HepG2 (cell line): Measurements from ENCODE around the gene WDR54. TPM values are rescaled to one million over a fixed set of nuclear protein-coding genes. Genes with fewer than 3 reads are reported as not detected.

Source experiments
- ATAD3A ChIP-seq: sonication (generic); formaldehyde crosslinking; IDR thresholded peaks from 2 replicates; pipeline ENCODE4 v1.4.0; 2020; ENCODE audit warnings: missing genetic modification reagents
- BRCA1 ChIP-seq: sonication (generic); formaldehyde crosslinking; IDR thresholded peaks from 2 replicates; pipeline ENCODE4 v1.4.0; 2020; ENCODE audit warnings: missing genetic modification reagents
- CCDC6 ChIP-seq: sonication (generic); formaldehyde crosslinking; IDR thresholded peaks from 2 replicates; pipeline ENCODE4 v1.8.1; 2022; ENCODE audit warnings: mild to moderate bottlenecking, missing genetic modification reagents, moderate library complexity
- FOXA1 ChIP-seq, 2 experiments: fragments of 450-650 bp in 1 of 2; sonication (generic) in 1 of 2; formaldehyde crosslinking in 1 of 2; IDR thresholded peaks; 2 replicates each; pipeline versions ENCODE4 v1.4.0 to v1.6.1; 2016 to 2020; ENCODE audit warnings: missing genetic modification reagents in 1 of 2
- NFAT5 ChIP-seq: sonication (generic); formaldehyde crosslinking; IDR thresholded peaks from 2 replicates; pipeline ENCODE4 v1.4.0; 2020; ENCODE audit warnings: missing genetic modification reagents
- NR0B2 ChIP-seq: sonication (generic); formaldehyde crosslinking; IDR thresholded peaks from 2 replicates; pipeline ENCODE4 v1.4.0; 2020; ENCODE audit warnings: mild to moderate bottlenecking, missing genetic modification reagents
- PAF1 ChIP-seq: IDR thresholded peaks from 2 replicates; pipeline ENCODE4 v1.6.1; 2016; ENCODE audit warnings: missing genetic modification reagents, missing compliant biosample characterization
- SOX6 ChIP-seq, 2 experiments: fragments of 450-650 bp in 1 of 2; sonication (generic) in 1 of 2; formaldehyde crosslinking in 1 of 2; IDR thresholded peaks; 2 replicates each; pipeline versions ENCODE4 v1.4.0 to v1.6.1; 2017 to 2020; ENCODE audit warnings: antibody characterized with exemption in 1 of 2, mild to moderate bottlenecking in 1 of 2, missing genetic modification reagents in 1 of 2
- ZNF496 ChIP-seq: sonication (generic); formaldehyde crosslinking; IDR thresholded peaks from 2 replicates; pipeline ENCODE4 v1.8.1; 2023; ENCODE audit warnings: mild to moderate bottlenecking, moderate library complexity, missing genetic modification reagents; ENCODE audit not compliant: insufficient replicate concordance
- polyA plus RNA-seq, 8 experiments: library from polyadenylated mRNA; depleted of rRNA in 3 of 8; stranded (reverse) in 7 of 8; unstranded in 1 of 8; fragments of >200 nt; fragmentation: Illumina TruSeq in 4 of 8; extraction: Trizol in 4 of 8; gene quantifications; 2 replicates each; pipeline versions ENCODE4 v1.2.1 to v1.2.3, GENCODE V29; 2011 to 2016; ENCODE audit warnings: low read depth in 4 of 8, missing spikeins in 1 of 8, mixed read lengths in 1 of 8; ENCODE audit not compliant: insufficient read depth in 1 of 8
- total RNA-seq, 5 experiments: library from RNA; depleted of rRNA; stranded (reverse); fragments of >200 nt; fragmentation: Illumina TruSeq; extraction: Trizol; gene quantifications; 2 replicates each; pipeline ENCODE4 v1.2.3, GENCODE V29; 2016; ENCODE audit warnings: low read depth in 1 of 5
- TF ChIP-seq, protein P1 (sequence below): sonication (generic); formaldehyde crosslinking; IDR thresholded peaks from 2 replicates; pipeline ENCODE4 v1.5.1; 2020; ENCODE audit warnings: missing genetic modification reagents, mild to moderate bottlenecking, borderline replicate concordance
- TF ChIP-seq, protein P2 (sequence below): sonication (generic); formaldehyde crosslinking; IDR thresholded peaks from 2 replicates; pipeline ENCODE4 v1.5.1; 2020; ENCODE audit warnings: mild to moderate bottlenecking, missing genetic modification reagents, borderline replicate concordance

Gene WDR54
- total and polyA plus RNA-seq, 2 of the 13 experiments (the other 11 are each of a cell fraction or from before 2014, with no cell fraction given): 2.0 to 17.3 TPM

- TF ChIP-seq, protein P1, sequence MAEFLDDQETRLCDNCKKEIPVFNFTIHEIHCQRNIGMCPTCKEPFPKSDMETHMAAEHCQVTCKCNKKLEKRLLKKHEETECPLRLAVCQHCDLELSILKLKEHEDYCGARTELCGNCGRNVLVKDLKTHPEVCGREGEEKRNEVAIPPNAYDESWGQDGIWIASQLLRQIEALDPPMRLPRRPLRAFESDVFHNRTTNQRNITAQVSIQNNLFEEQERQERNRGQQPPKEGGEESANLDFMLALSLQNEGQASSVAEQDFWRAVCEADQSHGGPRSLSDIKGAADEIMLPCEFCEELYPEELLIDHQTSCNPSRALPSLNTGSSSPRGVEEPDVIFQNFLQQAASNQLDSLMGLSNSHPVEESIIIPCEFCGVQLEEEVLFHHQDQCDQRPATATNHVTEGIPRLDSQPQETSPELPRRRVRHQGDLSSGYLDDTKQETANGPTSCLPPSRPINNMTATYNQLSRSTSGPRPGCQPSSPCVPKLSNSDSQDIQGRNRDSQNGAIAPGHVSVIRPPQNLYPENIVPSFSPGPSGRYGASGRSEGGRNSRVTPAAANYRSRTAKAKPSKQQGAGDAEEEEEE (CRISPR knock-in tag): peak; percentile 60; the same call in 1 of the 2 replicates
- TF ChIP-seq ZNF496 (no peak), PAF1 (CRISPR knock-in tag) (no peak), BRCA1 (CRISPR knock-in tag) (no peak), NFAT5 (CRISPR knock-in tag) (no peak), CCDC6 (no peak), SOX6 (IDR thresholded peaks at IDR 0.05) (no peak), SOX6 (CRISPR knock-in tag; IDR thresholded peaks at IDR 0.05) (peak; percentile 6; the same call in 1 of the 2 replicates), NR0B2 (no peak), FOXA1 (IDR thresholded peaks at IDR 0.05) (no peak), FOXA1 (CRISPR knock-in tag; IDR thresholded peaks at IDR 0.05) (no peak), ATAD3A (CRISPR knock-in tag) (no peak)
- TF ChIP-seq, protein P2, sequence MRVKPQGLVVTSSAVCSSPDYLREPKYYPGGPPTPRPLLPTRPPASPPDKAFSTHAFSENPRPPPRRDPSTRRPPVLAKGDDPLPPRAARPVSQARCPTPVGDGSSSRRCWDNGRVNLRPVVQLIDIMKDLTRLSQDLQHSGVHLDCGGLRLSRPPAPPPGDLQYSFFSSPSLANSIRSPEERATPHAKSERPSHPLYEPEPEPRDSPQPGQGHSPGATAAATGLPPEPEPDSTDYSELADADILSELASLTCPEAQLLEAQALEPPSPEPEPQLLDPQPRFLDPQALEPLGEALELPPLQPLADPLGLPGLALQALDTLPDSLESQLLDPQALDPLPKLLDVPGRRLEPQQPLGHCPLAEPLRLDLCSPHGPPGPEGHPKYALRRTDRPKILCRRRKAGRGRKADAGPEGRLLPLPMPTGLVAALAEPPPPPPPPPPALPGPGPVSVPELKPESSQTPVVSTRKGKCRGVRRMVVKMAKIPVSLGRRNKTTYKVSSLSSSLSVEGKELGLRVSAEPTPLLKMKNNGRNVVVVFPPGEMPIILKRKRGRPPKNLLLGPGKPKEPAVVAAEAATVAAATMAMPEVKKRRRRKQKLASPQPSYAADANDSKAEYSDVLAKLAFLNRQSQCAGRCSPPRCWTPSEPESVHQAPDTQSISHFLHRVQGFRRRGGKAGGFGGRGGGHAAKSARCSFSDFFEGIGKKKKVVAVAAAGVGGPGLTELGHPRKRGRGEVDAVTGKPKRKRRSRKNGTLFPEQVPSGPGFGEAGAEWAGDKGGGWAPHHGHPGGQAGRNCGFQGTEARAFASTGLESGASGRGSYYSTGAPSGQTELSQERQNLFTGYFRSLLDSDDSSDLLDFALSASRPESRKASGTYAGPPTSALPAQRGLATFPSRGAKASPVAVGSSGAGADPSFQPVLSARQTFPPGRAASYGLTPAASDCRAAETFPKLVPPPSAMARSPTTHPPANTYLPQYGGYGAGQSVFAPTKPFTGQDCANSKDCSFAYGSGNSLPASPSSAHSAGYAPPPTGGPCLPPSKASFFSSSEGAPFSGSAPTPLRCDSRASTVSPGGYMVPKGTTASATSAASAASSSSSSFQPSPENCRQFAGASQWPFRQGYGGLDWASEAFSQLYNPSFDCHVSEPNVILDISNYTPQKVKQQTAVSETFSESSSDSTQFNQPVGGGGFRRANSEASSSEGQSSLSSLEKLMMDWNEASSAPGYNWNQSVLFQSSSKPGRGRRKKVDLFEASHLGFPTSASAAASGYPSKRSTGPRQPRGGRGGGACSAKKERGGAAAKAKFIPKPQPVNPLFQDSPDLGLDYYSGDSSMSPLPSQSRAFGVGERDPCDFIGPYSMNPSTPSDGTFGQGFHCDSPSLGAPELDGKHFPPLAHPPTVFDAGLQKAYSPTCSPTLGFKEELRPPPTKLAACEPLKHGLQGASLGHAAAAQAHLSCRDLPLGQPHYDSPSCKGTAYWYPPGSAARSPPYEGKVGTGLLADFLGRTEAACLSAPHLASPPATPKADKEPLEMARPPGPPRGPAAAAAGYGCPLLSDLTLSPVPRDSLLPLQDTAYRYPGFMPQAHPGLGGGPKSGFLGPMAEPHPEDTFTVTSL: peak; percentile 30; the same call in 1 of the 2 replicates
Measured at GRCh38 chr2:74447230-74447999, 25.9 kb downstream of the WDR54 start (continued).
